HCT116 (cell line): ENCODE data around the gene THAP10. TPM values are rescaled to one million over a fixed set of nuclear protein-coding genes. Genes with fewer than 3 reads are reported as not detected.

ENCODE experiments used
- ATAC-seq: fragments of 200-7000 bp; cut with Tn5 transposase; 2 replicates; pipeline ENCODE4 v1.9.1; 2020; ENCODE audit warnings: mild to moderate bottlenecking, moderate library complexity
- BruUV-seq: library from RNA; stranded (reverse); fragments of 400-500 nt; replicated peaks from 2 replicates; lab custom pipeline; 2021; lab: Mats Ljungman, UMichigan
- CTCF ChIA-PET: fragments of 300-600 bp; sonication (Branson Sonifier 250); formaldehyde crosslinking; loops from one replicate; lab custom pipeline; 2021; ENCODE audit warnings: antibody characterized with exemption; lab: Charles Lee
- POLR2A ChIA-PET: fragments of 300-600, 350-600 bp; sonication (Branson Sonifier 250); formaldehyde crosslinking; loops from one replicate; lab custom pipeline; 2021; ENCODE audit warnings: antibody characterized with exemption; lab: Charles Lee
- RAD21 ChIA-PET, 2 experiments: fragments of 300-600 bp; sonication (Branson Sonifier 250); formaldehyde crosslinking; loops; one replicate each; lab custom pipeline; 2023; ENCODE audit warnings: low total read pairs in 2 of 2; ENCODE audit not compliant: uncharacterized antibody in 2 of 2, unreplicated experiment in 2 of 2, low non-redundant PET in 1 of 2; lab: Charles Lee
- DNase-seq: peaks from one replicate; pipeline ENCODE4 v3.0.0-alpha.2; 2010; ENCODE audit warnings: low read depth, low spot score
- H2AFZ ChIP-seq: fragments of 200-600 bp; shearing (Covaris generic), sonication (generic); 2 replicates; pipeline ENCODE4 v1.6.1; 2017; ENCODE audit warnings: low read depth, mixed run types, mixed read lengths, antibody characterized with exemption, low read length; ENCODE audit not compliant: poor library complexity, severe bottlenecking
- H3K27ac ChIP-seq: 2 replicates; pipeline ENCODE4 v1.5.1; 2012; ENCODE audit warnings: low read depth, low read length
- H3K27me3 ChIP-seq: fragments of 200-600 bp; sonication (generic); 2 replicates; pipeline ENCODE4 v1.6.1; 2016; ENCODE audit warnings: mixed run types, low read length, mixed read lengths; ENCODE audit not compliant: insufficient read depth
- H3K36me3 ChIP-seq, 2 experiments: fragments of 200-500 bp in 1 of 2; fragments of 200-600 bp in 1 of 2; sonication (Bioruptor generic) in 1 of 2; sonication (generic) in 1 of 2; 2 replicates each; pipeline versions ENCODE4 v1.5.1 to v1.6.1; 2014 to 2016; ENCODE audit warnings: low read length in 2 of 2, inconsistent platforms in 1 of 2, mixed read lengths in 1 of 2, mixed run types in 1 of 2; ENCODE audit not compliant: insufficient read depth in 2 of 2, control insufficient read depth in 1 of 2
- H3K4me1 ChIP-seq, 2 experiments: fragments of 200-600 bp in 1 of 2; sonication (generic) in 1 of 2; 2 replicates each; pipeline versions ENCODE4 v1.5.1 to v1.6.1; 2012 to 2017; ENCODE audit warnings: low read length in 2 of 2, inconsistent platforms in 1 of 2, mild to moderate bottlenecking in 1 of 2, mixed read lengths in 1 of 2, mixed run types in 1 of 2, moderate library complexity in 1 of 2; ENCODE audit not compliant: insufficient read depth in 2 of 2, control insufficient read depth in 1 of 2
- H3K4me2 ChIP-seq: fragments of 200-600 bp; sonication (generic); 2 replicates; pipeline ENCODE4 v1.6.1; 2017; ENCODE audit warnings: mixed run types, low read length, mixed read lengths
- H3K4me3 ChIP-seq, 2 experiments: fragments of 200-600 bp in 1 of 2; sonication (generic) in 1 of 2; replicated peaks in 1 of 2; 2 replicates each; pipeline ENCODE4 v1.5.1; 2011 to 2016; ENCODE audit warnings: low read length in 2 of 2, control low read depth in 1 of 2, low read depth in 1 of 2, mild to moderate bottlenecking in 1 of 2, mixed read lengths in 1 of 2, mixed run types in 1 of 2
- H3K79me2 ChIP-seq: fragments of 200-600 bp; sonication (generic); 2 replicates; pipeline ENCODE4 v1.6.1; 2017; ENCODE audit warnings: mild to moderate bottlenecking, mixed run types, low read length, moderate library complexity, mixed read lengths; ENCODE audit not compliant: insufficient read depth
- H3K9ac ChIP-seq: fragments of 200-600 bp; sonication (generic); 2 replicates; pipeline ENCODE4 v1.6.1; 2016; ENCODE audit warnings: low read length, mixed read lengths
- H3K9me2 ChIP-seq: fragments of 200-600 bp; sonication (generic), shearing (Covaris generic); 2 replicates; pipeline ENCODE4 v1.6.1; 2017; ENCODE audit warnings: mixed run types, mild to moderate bottlenecking, moderate library complexity; ENCODE audit not compliant: insufficient read depth
- H3K9me3 ChIP-seq, 2 experiments: fragments of 200-500 bp in 1 of 2; fragments of 200-600 bp in 1 of 2; sonication (Bioruptor generic) in 1 of 2; sonication (generic) in 1 of 2; 2 replicates each; pipeline ENCODE4 v1.6.1; 2014 to 2017; ENCODE audit warnings: low read length in 2 of 2, mixed read lengths in 2 of 2, inconsistent platforms in 1 of 2, low read depth in 1 of 2, mild to moderate bottlenecking in 1 of 2, mixed run types in 1 of 2, moderate library complexity in 1 of 2; ENCODE audit not compliant: control insufficient read depth in 1 of 2, insufficient read depth in 1 of 2
- H4K20me1 ChIP-seq: fragments of 200-600 bp; sonication (generic), shearing (Covaris generic); 2 replicates; pipeline ENCODE4 v1.6.1; 2017; ENCODE audit warnings: mixed run types, mild to moderate bottlenecking, moderate library complexity; ENCODE audit not compliant: insufficient read depth
- ATF3 ChIP-seq: IDR thresholded peaks from 2 replicates; pipeline ENCODE4 v1.6.1; 2012
- CEBPB ChIP-seq: IDR thresholded peaks from 2 replicates; pipeline ENCODE4 v1.6.1; 2012; ENCODE audit warnings: low read depth
- CTCF ChIP-seq, 3 experiments: fragments of 200-600 bp in 1 of 3; sonication (generic) in 1 of 3; IDR thresholded peaks in 2 of 3; conservative IDR thresholded peaks in 1 of 3; 2 replicates each; pipeline ENCODE4 v1.5.1; 2012 to 2017; ENCODE audit warnings: low read depth in 2 of 3, low read length in 2 of 3, antibody characterized with exemption in 1 of 3, borderline replicate concordance in 1 of 3, control low read depth in 1 of 3, mild to moderate bottlenecking in 1 of 3, mixed read lengths in 1 of 3, mixed run types in 1 of 3, moderate library complexity in 1 of 3; ENCODE audit not compliant: insufficient read depth in 1 of 3
- EGR1 ChIP-seq: IDR thresholded peaks from 2 replicates; pipeline ENCODE4 v1.6.1; 2012; ENCODE audit warnings: low read depth
- ELF1 ChIP-seq: IDR thresholded peaks from 2 replicates; pipeline ENCODE4 v1.6.1; 2012; ENCODE audit warnings: low read depth, borderline replicate concordance
- EZH2 ChIP-seq: fragments of 200-600 bp; sonication (generic); IDR thresholded peaks from 2 replicates; pipeline ENCODE4 v1.6.1; 2017; ENCODE audit warnings: antibody characterized with exemption, mixed run types
- EZH2phosphoT487 ChIP-seq: fragments of 200-600 bp; IDR thresholded peaks from 2 replicates; pipeline ENCODE4 v1.6.1; 2018; ENCODE audit warnings: antibody characterized with exemption, borderline replicate concordance
- FOSL1 ChIP-seq: IDR thresholded peaks from 2 replicates; pipeline ENCODE4 v1.6.1; 2012; ENCODE audit warnings: low read depth
- JUND ChIP-seq: IDR thresholded peaks from 2 replicates; pipeline ENCODE4 v1.6.1; 2012
- MAX ChIP-seq: IDR thresholded peaks from 2 replicates; pipeline ENCODE4 v1.6.1; 2012
- POLR2A ChIP-seq: IDR thresholded peaks from 2 replicates; pipeline ENCODE4 v1.7.0; 2011; ENCODE audit warnings: borderline replicate concordance; ENCODE audit not compliant: insufficient read depth, insufficient read length; ENCODE audit errors: extremely low read depth
- RAD21 ChIP-seq: IDR thresholded peaks from 2 replicates; pipeline ENCODE4 v1.6.1; 2012; ENCODE audit warnings: low read depth, mild to moderate bottlenecking
- SIN3A ChIP-seq: IDR thresholded peaks from 2 replicates; pipeline ENCODE4 v1.6.1; 2012; ENCODE audit warnings: low read depth
- SP1 ChIP-seq: IDR thresholded peaks from 2 replicates; pipeline ENCODE4 v1.6.1; 2012; ENCODE audit warnings: low read depth
- SRF ChIP-seq: IDR thresholded peaks from 2 replicates; pipeline ENCODE4 v1.6.1; 2012; ENCODE audit warnings: low read depth
- ZBTB33 ChIP-seq: IDR thresholded peaks from 2 replicates; pipeline ENCODE4 v1.6.1; 2011; ENCODE audit warnings: mild to moderate bottlenecking, low read length, moderate library complexity; ENCODE audit not compliant: insufficient replicate concordance; ENCODE audit errors: extremely low read depth
- ZFX ChIP-seq: fragments of 450-650 bp; IDR thresholded peaks from 2 replicates; pipeline ENCODE4 v1.6.1; 2017
- ZNF274 ChIP-seq: fragments of 200-500 bp; sonication (Bioruptor generic); IDR thresholded peaks from 2 replicates; pipeline ENCODE4 v1.6.1; 2014; ENCODE audit warnings: mild to moderate bottlenecking, low read depth, low read length, inconsistent platforms
- intact Hi-C: fragments of 100-400 bp; cut with micrococcal nuclease; formaldehyde crosslinking; loops from 2 replicates; pipeline ENCODE4 v1.10.0; 2022
- total RNA-seq: library from RNA; stranded (reverse); gene quantifications from one replicate; pipeline ENCODE4 v1.2.1, GENCODE V29; 2021; ENCODE audit not compliant: unreplicated experiment

The THAP10 gene
- total RNA-seq, 1 experiment from 2014 or later = 2.8 TPM

- DNase-seq (no peak), ATAC-seq (no peak)
- Histone ChIP-seq H2AFZ (no peak overlapping the region), H3K4me1 (peaks cover 4 to 16% of the 10 kb centered on the region in 2 experiments; a peak in 3 of 4 replicates), H3K4me2 (no peak overlapping the region), H3K9ac (no peak overlapping the region), H3K27ac (no peak overlapping the region), H3K27me3 (no peaks in the 10 kb centered on the region), H3K79me2 (no peaks in the 10 kb centered on the region), H3K9me3 (no peaks in the 10 kb centered on the region), H4K20me1 (no peaks in the 10 kb centered on the region), H3K36me3 (no peaks in the 10 kb centered on the region), H3K4me3 (no peak overlapping the region), H3K9me2 (no peaks in the 10 kb centered on the region)
- POLR2A ChIA-PET = interaction anchor here (0.9 kb wide), 1 partner anchor 43 kb away, joined by 3 read pairs; no protein-coding TSS in a partner anchor
- intact Hi-C loops = no loop called here
- RAD21 ChIA-PET = no interaction called here
- CTCF ChIA-PET = interaction anchor here (1.4 to 1.9 kb wide), 3 partner anchors 17 to 135 kb away, joined by 4 to 8 read pairs (median 5); no protein-coding TSS in a partner anchor
- TF ChIP-seq POLR2A (no peak), FOSL1 (no peak), SP1 (no peak), MAX (no peak), CEBPB (no peak), ZFX (no peak), EZH2 (no peak), RAD21 (no peak), SIN3A (no peak), EZH2phosphoT487 (no peak), EGR1 (no peak), ZNF274 (no peak), SRF (no peak), CTCF (IDR thresholded peaks at IDR 0.05 in 2 of 3, conservative IDR thresholded peaks at IDR 0.05 in 1 of 3; ENCODE audit: borderline replicate concordance in 1 of 3, insufficient read depth in 1 of 3, low read depth in 2 of 3, low read length in 2 of 3) (no peak), JUND (no peak), ZBTB33 (no peak), ELF1 (no peak), ATF3 (no peak)
- BruUV-seq = no TSS peak
Measured at GRCh38 chr15:70857562-70858285, 34.5 kb downstream of the THAP10 start.
